Prostate gland (tissue), 2 donors: ENCODE results near the gene PPP2R3C.

Experiments used
- CTCF ChIP-seq, 4 experiments: fragments of 200-600 bp in 2 of 4; fragments of 450-650 bp in 2 of 4; sonication (generic) in 2 of 4; IDR thresholded peaks; 1 replicate in 3 of 4; 2 replicates in 1 of 4; pipeline ENCODE4 v1.5.1; 2016 to 2019; ENCODE audit warnings: antibody characterized with exemption in 4 of 4, mild to moderate bottlenecking in 2 of 4, moderate library complexity in 2 of 4
- POLR2A ChIP-seq: fragments of 450-650 bp; IDR thresholded peaks from one replicate; pipeline ENCODE4 v1.6.1; 2016; ENCODE audit warnings: antibody characterized with exemption, mild to moderate bottlenecking
- POLR2AphosphoS5 ChIP-seq: sonication (generic); formaldehyde crosslinking; IDR thresholded peaks from one replicate; pipeline ENCODE4 v1.6.1; 2017; ENCODE audit warnings: antibody characterized with exemption

GRCh38 chr14:35155962-35156361 lies 34.2 kb upstream of the PPP2R3C start:
- no peak for TF ChIP-seq CTCF (IDR thresholded peaks at IDR 0.05)
- TF ChIP-seq POLR2A = no peak
- no peak for TF ChIP-seq POLR2AphosphoS5
